Activated CD4-positive, alpha-beta T cell treated with anti-CD3 and anti-CD28 coated beads, Interleukin-2, amount 50 U/mL, for 24 hours (primary cell): ENCODE results near the gene HACD2.

ENCODE experiments used
- DNase-seq, 2 donors: peaks; one replicate each; pipeline ENCODE4 v3.0.0-alpha.2; 2020; ENCODE audit warnings: low read depth in 1 of 2, low spot score in 1 of 2

HACD2 gene

DNA sequence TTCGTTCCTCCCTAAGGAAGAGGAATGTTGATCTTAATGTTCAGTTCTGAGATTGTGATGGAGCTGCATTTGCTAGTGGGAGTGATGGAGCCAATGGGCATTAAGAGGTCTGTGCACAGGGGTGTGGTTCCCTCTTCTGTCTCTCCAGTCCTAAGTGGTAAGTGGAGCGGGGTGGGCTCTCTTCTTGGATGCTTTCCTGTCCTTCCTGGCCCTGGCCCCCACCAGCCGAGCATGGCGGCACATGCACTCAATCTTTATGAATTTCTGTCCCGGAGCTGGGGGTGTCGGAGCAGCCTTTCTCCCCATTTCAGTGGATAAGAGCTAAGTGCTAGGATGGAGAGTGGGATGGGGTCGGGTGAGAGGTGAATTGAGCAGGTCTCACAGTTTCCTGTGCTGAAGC is 98.4 kb downstream of the HACD2 start:
- no peak for DNase-seq

DNA sequence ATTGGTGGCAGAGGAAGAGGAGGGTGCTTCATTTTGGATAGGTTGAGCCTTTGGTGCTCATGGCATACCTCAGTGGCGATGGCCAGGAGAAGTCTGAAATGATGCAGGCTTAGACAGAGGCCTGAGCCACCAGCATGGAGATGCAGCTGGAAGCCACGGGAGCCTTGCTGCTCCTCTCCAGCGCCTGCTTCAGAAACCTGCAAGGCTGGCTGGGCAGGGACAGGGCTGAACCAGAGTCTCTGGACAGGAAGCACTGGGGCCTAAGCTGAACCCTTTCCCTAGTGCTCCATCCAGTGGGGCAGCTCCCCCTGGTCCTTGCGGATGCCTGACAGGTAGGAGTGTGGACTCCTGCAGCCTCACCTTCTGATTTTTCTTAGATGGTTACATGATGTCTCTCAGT is 99.3 kb downstream of the HACD2 start:
- DNase-seq: no peak

- no peak for DNase-seq
Measured at GRCh38 chr3:123483146-123483545, 101.7 kb downstream of the HACD2 start.

DNA sequence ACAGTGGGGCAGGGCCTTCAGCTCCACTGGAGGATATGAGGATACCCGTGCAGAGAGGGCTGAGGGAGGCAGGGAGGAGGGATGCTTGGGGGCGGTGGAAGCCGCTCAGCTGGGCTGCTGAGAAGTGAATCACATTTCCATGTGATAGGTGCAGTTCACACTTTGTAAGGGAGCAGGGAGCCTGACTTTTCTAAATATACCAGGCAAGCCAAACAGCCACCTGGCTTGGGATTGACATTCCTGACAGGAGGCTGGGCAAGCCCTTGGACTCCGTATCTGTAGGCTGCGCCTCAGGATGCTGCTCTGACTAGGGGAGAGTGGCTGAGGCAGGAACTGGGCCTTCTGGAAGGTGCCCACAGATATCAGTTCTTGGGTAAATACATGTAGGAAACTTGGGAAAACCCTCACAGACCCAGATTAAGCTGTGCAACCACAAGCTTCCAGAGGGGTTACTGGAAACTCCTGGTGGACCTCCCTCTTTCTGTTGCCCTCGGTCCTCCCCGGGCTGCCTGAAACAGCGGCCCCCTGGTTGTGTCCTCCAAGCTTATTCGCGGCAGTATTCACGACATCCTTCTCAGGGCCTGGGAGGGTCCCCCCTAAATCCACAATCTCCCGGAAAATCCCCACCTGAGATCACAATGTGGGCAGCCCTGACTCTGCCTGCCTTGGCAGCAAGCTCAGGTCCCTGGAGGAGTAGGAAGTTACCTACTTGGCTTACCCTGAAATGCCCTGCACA is 103.0 kb downstream of the HACD2 start:
- no peak for DNase-seq

DNA sequence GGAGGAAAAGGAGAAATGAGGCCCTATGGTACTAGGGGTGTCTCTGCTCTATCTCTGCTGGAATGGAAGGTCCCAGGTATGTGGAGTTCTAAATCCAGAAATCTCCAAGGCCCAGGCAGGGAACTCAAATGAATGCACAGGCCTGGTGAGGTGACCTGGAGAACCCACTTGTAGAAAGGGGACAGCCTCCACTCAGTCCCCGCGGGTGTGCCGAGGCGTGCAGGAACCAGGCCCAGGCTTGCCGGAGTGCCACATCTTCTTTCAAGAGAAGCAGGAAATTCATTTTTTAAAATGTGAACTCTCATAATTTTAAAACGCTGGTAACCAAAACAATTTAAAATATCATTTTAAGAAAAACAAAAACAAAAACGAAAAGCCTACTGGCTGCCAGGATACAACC is 103.8 kb downstream of the HACD2 start:
- DNase-seq: no peak

DNA sequence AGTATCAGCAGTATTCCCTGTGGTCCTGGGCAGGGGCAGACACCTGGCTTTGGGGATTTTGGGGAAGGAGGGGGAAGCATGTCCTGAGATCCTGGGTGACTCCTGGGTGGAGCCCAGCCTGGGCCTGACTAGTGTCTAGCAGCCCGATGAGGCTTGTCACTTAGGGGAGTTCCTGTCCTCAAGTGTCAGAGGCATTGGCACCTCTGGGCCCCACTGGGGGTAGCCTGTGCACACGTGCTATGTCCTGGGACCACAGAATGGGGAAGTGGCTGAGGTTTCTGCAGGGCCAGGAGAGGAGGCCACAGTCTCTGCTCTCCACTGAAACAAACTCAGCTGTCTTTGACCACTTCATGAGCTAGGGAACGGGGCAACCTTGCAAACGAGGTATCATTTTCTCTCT is 104.4 kb downstream of the HACD2 start:
- no peak for DNase-seq

- no peak for DNase-seq
Measured at GRCh38 chr3:123479891-123480290, 105.0 kb downstream of the HACD2 start.

GRCh38 chr3:123478314-123478713 is 106.5 kb downstream of the HACD2 start:
- no peak for DNase-seq

- DNase-seq: no peak
Measured at GRCh38 chr3:123476967-123477750, 107.7 kb downstream of the HACD2 start.

DNA sequence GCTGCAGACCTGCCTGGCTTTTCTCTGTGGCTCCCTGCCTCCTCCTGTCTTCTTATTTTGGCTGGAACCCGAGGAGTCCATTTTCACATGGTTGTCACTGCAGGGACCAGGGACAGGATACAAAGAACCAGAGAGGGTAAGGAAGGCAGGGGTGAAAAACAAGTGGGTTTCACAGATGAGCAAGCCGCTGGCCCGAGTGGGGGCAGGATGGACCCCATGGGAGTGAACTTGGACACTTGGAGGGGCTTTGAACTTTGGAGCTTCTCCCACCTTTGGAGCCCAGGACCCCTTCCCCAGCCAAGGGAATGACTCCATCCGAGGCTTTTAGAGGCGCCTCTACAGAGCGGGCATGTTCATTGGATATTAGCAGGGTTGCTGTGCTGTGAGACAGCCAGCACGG is 109.1 kb downstream of the HACD2 start:
- DNase-seq: no peak

DNA sequence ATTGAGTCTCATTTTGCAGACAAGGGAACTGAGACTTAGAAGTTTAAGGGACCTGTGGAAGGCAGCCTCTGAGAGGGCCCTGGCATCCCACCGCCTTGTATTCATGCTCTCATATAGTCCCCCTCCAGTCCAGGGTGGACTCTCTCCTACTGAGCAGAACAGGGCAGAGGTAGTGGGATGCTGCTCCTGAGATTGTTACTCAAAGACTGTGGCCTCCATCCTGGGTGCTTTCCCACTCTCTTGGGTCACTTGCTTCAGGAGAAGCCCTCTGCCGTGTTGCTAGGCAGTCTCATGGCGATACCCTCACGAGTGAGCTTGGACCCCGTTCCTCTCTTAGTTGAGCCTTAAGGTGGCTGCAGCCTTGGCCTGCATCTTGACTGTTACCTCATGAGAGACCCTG is 113.7 kb downstream of the HACD2 start:
- no peak for DNase-seq

- DNase-seq: no peak
Measured at GRCh38 chr3:123469323-123469995, 115.4 kb downstream of the HACD2 start.

DNA sequence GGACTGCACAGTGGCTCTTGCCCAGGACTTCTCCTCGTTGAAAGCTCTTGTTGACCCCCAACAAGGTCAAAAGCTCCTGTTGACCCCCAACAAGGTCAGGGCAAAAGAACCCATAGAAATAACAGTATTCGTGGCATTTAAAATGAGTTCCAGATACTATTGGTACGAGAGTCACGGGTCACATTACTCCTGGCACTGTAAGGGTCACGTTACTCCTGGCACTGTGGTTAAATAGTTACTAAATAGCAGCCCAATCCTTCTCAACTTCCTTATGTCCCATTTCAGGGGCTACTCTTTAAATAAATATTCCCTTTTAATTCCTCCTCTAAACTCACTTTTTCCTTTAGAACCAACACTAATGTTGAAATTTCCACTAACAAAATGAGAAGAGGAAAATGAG is 117.8 kb downstream of the HACD2 start:
- DNase-seq: no peak

DNA sequence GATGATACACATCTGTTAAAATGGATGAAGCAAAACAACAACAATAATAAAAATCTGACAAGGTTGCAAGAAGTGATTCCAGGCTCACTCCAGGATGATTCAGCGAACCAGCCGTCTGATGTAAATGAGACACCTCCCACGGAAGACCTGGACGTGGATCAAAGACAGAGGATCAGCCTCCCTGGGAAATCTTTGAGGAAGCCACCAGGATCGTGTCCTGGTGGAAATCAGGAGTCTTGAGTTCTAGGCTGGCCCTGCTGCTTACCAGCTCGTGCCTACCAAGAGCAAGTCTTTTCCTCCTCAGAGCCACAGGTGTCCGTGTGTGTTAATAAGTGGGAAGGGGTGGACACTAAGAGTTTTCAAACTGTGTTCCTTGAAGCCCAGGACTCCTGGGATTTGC is 120.6 kb downstream of the HACD2 start:
- no peak for DNase-seq

GRCh38 chr3:123459862-123460261 is 125.0 kb downstream of the HACD2 start:
- DNase-seq: no peak

DNA sequence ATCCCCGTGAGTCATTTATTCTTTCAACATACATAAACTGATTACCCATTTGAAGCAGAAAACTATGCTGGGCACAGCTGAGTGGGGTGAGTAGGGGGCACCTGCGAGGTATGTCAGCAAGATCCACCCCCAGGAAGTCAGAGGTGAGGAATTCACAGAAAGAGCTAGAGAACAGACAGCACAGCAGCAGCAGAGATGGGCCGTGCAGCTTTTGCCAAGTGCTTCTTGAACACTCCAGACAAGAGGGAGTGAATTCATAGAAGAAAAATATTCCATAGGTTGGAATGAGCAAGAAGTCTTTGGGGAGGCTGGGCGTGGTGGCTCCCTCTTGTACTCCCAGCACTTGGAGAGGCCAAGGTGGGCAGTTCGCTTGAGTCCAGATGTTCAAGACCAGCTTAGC is 126.6 kb downstream of the HACD2 start:
- DNase-seq: no peak

DNA sequence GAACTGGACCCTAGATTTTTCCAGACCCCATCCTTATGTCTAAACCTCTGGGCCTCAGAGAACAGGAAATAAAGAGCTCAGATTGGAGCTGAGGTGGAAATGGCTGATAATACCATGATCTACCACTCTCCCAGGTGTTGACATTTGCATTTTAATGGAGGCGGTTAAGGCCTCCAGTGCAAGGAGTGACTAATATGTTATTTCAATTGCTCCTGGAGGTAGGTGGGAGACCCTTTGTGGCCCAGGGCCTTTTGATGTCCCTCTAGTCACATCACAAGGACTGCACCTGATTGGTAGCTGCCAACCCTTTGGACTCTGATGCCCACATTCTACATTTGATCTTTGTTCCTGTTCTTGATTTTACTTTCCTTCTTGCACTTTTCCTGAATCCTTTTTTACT is 127.0 kb downstream of the HACD2 start:
- DNase-seq: no peak

- no peak for DNase-seq
Measured at GRCh38 chr3:123453675-123454074, 131.2 kb downstream of the HACD2 start.

DNA sequence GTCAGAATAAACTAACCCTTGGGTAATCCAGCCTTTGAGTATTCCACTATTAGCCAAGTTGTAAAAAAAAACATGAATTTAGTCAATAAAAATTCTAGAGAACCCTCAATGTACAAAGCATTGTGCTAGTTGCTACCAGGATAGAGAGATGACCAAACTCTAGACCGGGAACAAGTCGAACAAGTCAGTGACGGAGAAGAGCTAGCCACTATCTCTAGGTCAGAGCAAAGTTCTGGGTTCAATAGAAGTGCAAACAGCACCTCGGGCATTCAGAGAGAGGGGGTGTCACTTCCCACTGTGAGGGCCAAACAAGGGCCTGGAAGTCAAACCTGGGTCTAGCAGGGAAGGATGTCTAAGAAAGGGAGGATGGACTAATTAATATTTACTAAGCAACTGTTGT is 133.7 kb downstream of the HACD2 start:
- no peak for DNase-seq

GRCh38 chr3:123449997-123450604 is 134.8 kb downstream of the HACD2 start:
- DNase-seq: no peak

DNA sequence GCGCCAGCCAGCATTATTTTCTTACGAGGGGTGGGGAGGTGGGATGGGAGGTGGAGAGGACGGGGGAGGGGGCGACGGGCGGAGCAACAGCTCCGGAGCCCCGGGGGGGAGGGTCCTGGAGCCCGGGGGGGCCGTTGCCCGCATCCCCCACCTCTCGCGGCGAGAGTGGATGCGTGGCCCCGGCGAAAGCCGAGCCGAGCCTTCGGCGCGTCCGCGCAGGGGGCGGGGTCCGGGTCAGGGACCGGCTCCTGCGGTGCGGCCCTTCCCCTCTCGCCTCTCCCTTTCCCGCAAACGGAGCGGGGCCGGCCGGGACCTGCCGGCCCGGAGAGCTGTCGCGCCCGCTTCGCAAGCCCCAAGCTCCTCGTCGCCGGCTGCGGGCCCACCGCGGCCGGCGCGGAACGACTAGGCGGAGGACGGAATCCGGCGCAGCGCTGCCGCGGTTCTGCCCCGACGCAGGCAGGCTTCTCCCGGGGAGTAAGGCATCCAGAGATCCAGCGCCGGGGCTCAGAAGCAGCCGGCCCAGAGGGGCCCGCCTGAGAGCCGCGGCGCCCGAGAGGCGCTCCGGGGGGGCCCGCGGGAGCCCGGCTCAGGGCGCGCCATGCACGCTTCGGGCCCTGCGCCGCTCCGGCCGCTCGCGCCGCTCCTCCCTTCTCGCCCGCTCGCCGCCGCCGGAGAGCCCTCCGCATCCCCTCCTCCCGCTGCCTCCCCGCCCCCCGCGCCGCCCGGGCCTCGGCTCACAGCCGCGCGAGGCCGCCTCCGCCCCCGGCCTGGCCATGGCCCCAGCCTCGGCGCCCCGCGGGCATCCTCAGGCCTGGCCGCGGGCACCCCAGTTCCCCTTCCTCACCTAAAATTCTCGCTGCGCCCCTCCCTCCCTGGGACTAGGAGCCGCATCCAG is 135.5 kb downstream of the HACD2 start:
- no peak for DNase-seq
